B cell (primary cell): ENCODE data around the gene PRRC2B. TPM values are rescaled to one million over a fixed set of nuclear protein-coding genes. Genes with fewer than 3 reads are reported as not detected.

Source experiments
- ATAC-seq: fragments of 200-7000 bp; cut with Tn5 transposase; one replicate; pipeline ENCODE4 v1.10.0; 2021; ENCODE audit warnings: low read depth, mild to moderate bottlenecking, moderate number of reproducible peaks, moderate library complexity
- CTCF ChIA-PET: fragments of 350-600 bp; sonication (Branson Sonifier 250); formaldehyde crosslinking; loops from one replicate; lab custom pipeline; 2021; ENCODE audit warnings: antibody characterized with exemption, inconsistent platforms; lab: Charles Lee
- POLR2A ChIA-PET: fragments of 350-600 bp; sonication (Branson Sonifier 250); formaldehyde crosslinking; loops from one replicate; lab custom pipeline; 2021; ENCODE audit warnings: antibody characterized with exemption; lab: Charles Lee
- DNase-seq: peaks from one replicate; pipeline ENCODE4 v3.0.0; 2013
- H2AFZ ChIP-seq: 2 replicates; pipeline ENCODE4 v1.6.1; 2012; ENCODE audit warnings: mild to moderate bottlenecking, low read depth, low read length; ENCODE audit not compliant: insufficient read depth, poor library complexity, severe bottlenecking
- H3K27ac ChIP-seq, 2 donors: 1 replicate in 1 of 2; 2 replicates in 1 of 2; pipeline ENCODE4 v1.5.1; 2012 to 2013; ENCODE audit warnings: low read length in 2 of 2, mild to moderate bottlenecking in 2 of 2, moderate library complexity in 1 of 2
- H3K27me3 ChIP-seq, 4 experiments: fragments of 200-600 bp in 1 of 4; sonication (generic) in 1 of 4; replicated peaks in 1 of 4; 1 replicate in 2 of 4; 2 replicates in 2 of 4; pipeline versions ENCODE4 v1.6.1 to v1.7.0; 2013 to 2016; ENCODE audit warnings: low read length in 3 of 4, mild to moderate bottlenecking in 2 of 4, mixed read lengths in 1 of 4, moderate library complexity in 1 of 4; ENCODE audit not compliant: insufficient read depth in 4 of 4, control insufficient read depth in 3 of 4; ENCODE audit errors: control extremely low read depth in 1 of 4
- H3K36me3 ChIP-seq, 2 experiments: replicated peaks in 1 of 2; 1 replicate in 1 of 2; 2 replicates in 1 of 2; pipeline versions ENCODE4 v1.6.1 to v1.7.1; 2013; ENCODE audit warnings: low read length in 1 of 2; ENCODE audit not compliant: insufficient read depth in 2 of 2, control insufficient read depth in 1 of 2; ENCODE audit errors: control extremely low read depth in 1 of 2, extremely low read depth in 1 of 2
- H3K4me1 ChIP-seq, 2 donors: fragments of 200-600 bp in 1 of 2; sonication (generic) in 1 of 2; 1 replicate in 1 of 2; 2 replicates in 1 of 2; pipeline versions ENCODE4 v1.5.1 to v1.6.1; 2013 to 2017; ENCODE audit warnings: low read length in 2 of 2; ENCODE audit not compliant: control insufficient read depth in 2 of 2, insufficient read depth in 2 of 2
- H3K4me2 ChIP-seq: replicated peaks from 2 replicates; pipeline ENCODE3; 2012; ENCODE audit warnings: mild to moderate bottlenecking, low read depth, low read length; ENCODE audit not compliant: poor library complexity, severe bottlenecking
- H3K4me3 ChIP-seq, 5 experiments: fragments of 200-600 bp in 1 of 5; sonication (generic) in 1 of 5; 1 replicate in 3 of 5; 2 replicates in 2 of 5; pipeline versions ENCODE4 v1.5.1 to v1.7.0; 2011 to 2016; ENCODE audit warnings: low read length in 4 of 5, mild to moderate bottlenecking in 4 of 5, low read depth in 2 of 5, control low read depth in 1 of 5, moderate library complexity in 1 of 5; ENCODE audit not compliant: insufficient read depth in 1 of 5; ENCODE audit errors: control extremely low read depth in 1 of 5, extremely low read depth in 1 of 5
- H3K79me2 ChIP-seq: fragments of 200-600 bp; sonication (generic); one replicate; pipeline ENCODE4 v1.6.0; 2016; ENCODE audit warnings: low read length; ENCODE audit not compliant: control insufficient read depth, insufficient read depth
- H3K9ac ChIP-seq: fragments of 200-600 bp; sonication (generic); 2 replicates; pipeline ENCODE4 v1.6.1; 2017; ENCODE audit warnings: mild to moderate bottlenecking, low read length, moderate library complexity
- H3K9me3 ChIP-seq, 3 donors: one replicate each; pipeline versions ENCODE4 v1.6.1 to v1.7.1; 2013; ENCODE audit warnings: low read length in 2 of 3; ENCODE audit not compliant: control insufficient read depth in 2 of 3, insufficient read depth in 1 of 3; ENCODE audit errors: control extremely low read depth in 1 of 3
- H4K20me1 ChIP-seq: 2 replicates; pipeline ENCODE4 v1.6.0; 2012; ENCODE audit warnings: mild to moderate bottlenecking, low read length; ENCODE audit not compliant: insufficient read depth, control insufficient read depth, poor library complexity, severe bottlenecking
- H3K27ac Mint-ChIP-seq: one replicate; pipeline ENCODE4 v1.8.0; 2021; ENCODE audit warnings: mixed read lengths
- H3K27me3 Mint-ChIP-seq: one replicate; pipeline ENCODE4 v1.8.0; 2021; ENCODE audit warnings: mixed read lengths
- H3K4me1 Mint-ChIP-seq: one replicate; pipeline ENCODE4 v1.8.0; 2021; ENCODE audit warnings: mixed read lengths
- H3K4me3 Mint-ChIP-seq: one replicate; pipeline ENCODE4 v1.8.0; 2021; ENCODE audit warnings: mixed read lengths
- H3K9me3 Mint-ChIP-seq: one replicate; pipeline ENCODE4 v1.8.0; 2022; ENCODE audit warnings: mixed read lengths; ENCODE audit not compliant: insufficient read depth
- CTCF ChIP-seq: fragments of 200-600 bp; IDR thresholded peaks from one replicate; pipeline ENCODE4 v1.8.0; 2022; ENCODE audit warnings: antibody characterized with exemption, mild to moderate bottlenecking
- EZH2 ChIP-seq: IDR thresholded peaks from 2 replicates; pipeline ENCODE4 v1.6.1; 2012; ENCODE audit warnings: borderline replicate concordance, low read depth, mild to moderate bottlenecking, moderate library complexity, low read length; ENCODE audit not compliant: insufficient read depth, poor library complexity, severe bottlenecking
- WGBS: methylation state at CpG from one replicate; pipeline ENCODE4 v1.1.5; 2013; ENCODE audit warnings: missing lambda C conversion rate; ENCODE audit not compliant: insufficient coverage; 5-methylcytosine and 5-hydroxymethylcytosine counted together
- intact Hi-C: fragments of 100-400 bp; cut with micrococcal nuclease; formaldehyde crosslinking; loops from one replicate; pipeline ENCODE4 v1.10.0; 2022
- polyA plus RNA-seq: library from polyadenylated mRNA; depleted of rRNA; stranded (reverse); fragments of >200 nt; gene quantifications from 2 replicates; pipeline ENCODE4 v1.2.3, GENCODE V29; 2012
- total RNA-seq, 2 donors: library from RNA; stranded (reverse); fragments of 120-200 nt in 1 of 2; gene quantifications; 1 replicate in 1 of 2; 2 replicates in 1 of 2; pipeline versions ENCODE4 v1.2.3 to v1.2.4, GENCODE V29; 2013 to 2022

Gene PRRC2B
- total and polyA plus RNA-seq, 2 donors (not counting 1 experiment from before 2014, with no cell fraction given): 63.9 to 268 TPM

GRCh38 chr9:131457746-131458145, 63.9 kb downstream of the PRRC2B start:
- Histone ChIP-seq H3K4me1 (no peaks in the 10 kb centered on the region), H3K4me3 (no peak overlapping the region), H3K27ac (no peak overlapping the region), H3K9me3 (no peaks in the 10 kb centered on the region), H3K79me2 (peaks cover 79% of the 10 kb centered on the region), H2AFZ (no peak overlapping the region), H3K36me3 (peaks cover 0 to 81% of the 10 kb centered on the region in 2 experiments), H4K20me1 (peaks cover 50% of the 10 kb centered on the region), H3K9ac (no peak overlapping the region), H3K4me2 (no peak overlapping the region), H3K27me3 (no peaks in the 10 kb centered on the region)
- Mint-ChIP-seq H3K4me3 (no peak overlapping the region), H3K27ac (no peak overlapping the region), H3K9me3 (no peaks in the 10 kb centered on the region), H3K27me3 (no peaks in the 10 kb centered on the region), H3K4me1 (no peaks in the 10 kb centered on the region)
- no peak for DNase-seq
- CTCF ChIA-PET: interaction anchor here (0.8 kb wide), 1 partner anchor 24 kb away, joined by 3 read pairs; no protein-coding TSS in a partner anchor
- intact Hi-C loops: no loop called here
- POLR2A ChIA-PET: no interaction called here
- ATAC-seq: no peak
- TF ChIP-seq EZH2 (no peak), CTCF (no peak)
- over 99% methylated on average over 9 of the region's 10 CpGs for WGBS

- WGBS: 99% methylated on average over 10 of the region's 10 CpGs
- Histone ChIP-seq H3K4me1 (no peaks in the 10 kb centered on the region), H3K9me3 (no peaks in the 10 kb centered on the region), H3K79me2 (peaks cover 76% of the 10 kb centered on the region), H3K4me3 (no peak overlapping the region), H3K27me3 (no peaks in the 10 kb centered on the region), H3K36me3 (peaks cover 0 to 84% of the 10 kb centered on the region in 2 experiments), H4K20me1 (peaks cover 44% of the 10 kb centered on the region), H3K4me2 (no peak overlapping the region), H3K27ac (no peak overlapping the region), H3K9ac (no peak overlapping the region), H2AFZ (no peak overlapping the region)
- intact Hi-C loops: no loop called here
- no peaks in the 10 kb centered on the region for H3K27me3 Mint-ChIP-seq
- POLR2A ChIA-PET: no interaction called here
- DNase-seq (no peak), ATAC-seq (no peak)
- no peaks in the 10 kb centered on the region for H3K9me3 Mint-ChIP-seq
- H3K27ac Mint-ChIP-seq: no peak overlapping the region
- TF ChIP-seq EZH2: no peak
- TF ChIP-seq CTCF: no peak
- no peaks in the 10 kb centered on the region for H3K4me1 Mint-ChIP-seq
- H3K4me3 Mint-ChIP-seq: no peak overlapping the region
- CTCF ChIA-PET: interaction anchor here (1.0 kb wide), 1 partner anchor 109 kb away, joined by 3 read pairs; no protein-coding TSS in a partner anchor
Measured at GRCh38 chr9:131459056-131459455, 65.2 kb downstream of the PRRC2B start.
